ENCODE measurements around the gene WNT7B.

The WNT7B gene

GRCh38 chr22:45994491-45995404, 17.8 kb upstream of the WNT7B start:
- DNase-seq, result peak; percentile 59

GRCh38 chr22:45993841-45994240, 16.9 kb upstream of the WNT7B start:
- DNase-seq, result no peak

- DNase-seq, result no peak
Measured at GRCh38 chr22:45993143-45993692, 16.3 kb upstream of the WNT7B start.

GRCh38 chr22:45992737-45993136, 15.8 kb upstream of the WNT7B start:
- DNase-seq, result no peak

GRCh38 chr22:45991098-45991497, 14.1 kb upstream of the WNT7B start:
- DNase-seq, result no peak

GRCh38 chr22:45987136-45987861, 10.3 kb upstream of the WNT7B start:
- DNase-seq, result no peak

GRCh38 chr22:45984316-45984916, 7.5 kb upstream of the WNT7B start:
- no peak for DNase-seq

GRCh38 chr22:45983797-45984196, 6.8 kb upstream of the WNT7B start:
- DNase-seq, result no peak

- DNase-seq, result no peak
Measured at GRCh38 chr22:45980761-45981160, 3.8 kb upstream of the WNT7B start.

GRCh38 chr22:45980268-45980570, 3.3 kb upstream of the WNT7B start:
- no peak for DNase-seq

GRCh38 chr22:45978275-45978713, 1.3 kb upstream of the WNT7B start:
- DNase-seq, result no peak

- DNase-seq, result no peak
Measured at GRCh38 chr22:45977551-45978274, 751 bp upstream of the WNT7B start.

GRCh38 chr22:45976254-45977002, 534 bp downstream of the WNT7B start:
- DNase-seq, result no peak

GRCh38 chr22:45975164-45976161, 1.5 kb downstream of the WNT7B start:
- DNase-seq, result no peak

GRCh38 chr22:45974498-45974897, 2.5 kb downstream of the WNT7B start:
- no peak for DNase-seq

GRCh38 chr22:45972889-45973253, 4.1 kb downstream of the WNT7B start:
- DNase-seq, result no peak

- DNase-seq, result no peak
Measured at GRCh38 chr22:45972091-45972888, 4.7 kb downstream of the WNT7B start.

- DNase-seq, result no peak
Measured at GRCh38 chr22:45971408-45972028, 5.4 kb downstream of the WNT7B start.

GRCh38 chr22:45970705-45971407, 6.1 kb downstream of the WNT7B start:
- DNase-seq, result peak; percentile 66
